GM12878 (cell line): ENCODE data around the gene KCNK7. TPM values are rescaled to one million over a fixed set of nuclear protein-coding genes. Genes with fewer than 3 reads are reported as not detected.
A peak's percentile ranks its signal among the peaks of the same experiment; 100 is the strongest.
"Not testable (repeated sequence)": the region's sequence is repeated elsewhere in the genome, so short reads cannot be mapped to it uniquely, and the experiment has no call there.

Experiments
- ATAC-seq: fragments of 200-7000 bp; cut with Tn5 transposase; 3 replicates; pipeline ENCODE4 v1.9.1; 2020; ENCODE audit warnings: mild to moderate bottlenecking, moderate library complexity
- BruUV-seq: library from RNA; stranded (reverse); fragments of 400-500 nt; replicated peaks from 2 replicates; lab custom pipeline; 2021; lab: Mats Ljungman, UMichigan
- CTCF ChIA-PET: fragments of 300-600 bp; sonication (Branson Sonifier 250); formaldehyde crosslinking; extraction: SDS; loops from one replicate; lab custom pipeline; 2021; ENCODE audit warnings: inconsistent platforms; lab: Yijun Ruan, JAX
- POLR2A ChIA-PET: fragments of 350-600 bp; formaldehyde crosslinking; extraction: SDS; loops from one replicate; lab custom pipeline; 2021; ENCODE audit warnings: inconsistent platforms; lab: Charles Lee
- RAD21 ChIA-PET: fragments of 300-600 bp; sonication (Branson Sonifier 250); formaldehyde crosslinking; loops from one replicate; lab custom pipeline; 2023; ENCODE audit warnings: antibody characterized with exemption; ENCODE audit not compliant: unreplicated experiment; lab: Charles Lee
- SMC1A ChIA-PET: fragments of 300-600 bp; sonication (Branson Sonifier 250); formaldehyde crosslinking; loops from one replicate; lab custom pipeline; 2023; ENCODE audit not compliant: unreplicated experiment, uncharacterized antibody; lab: Charles Lee
- DNase-seq: peaks from one replicate; pipeline ENCODE4 v3.0.0-alpha.2; 2011; ENCODE audit warnings: low read depth, low spot score
- FAIRE-seq: peaks from 3 replicates; lab custom pipeline; 2011; peaks lifted over from hg19 to GRCh38; lab: Jason Lieb, UNC
- H2AFZ ChIP-seq: 2 replicates; pipeline ENCODE4 v1.6.0; 2011; ENCODE audit warnings: low read depth, low read length, control low read depth; ENCODE audit not compliant: control insufficient read depth
- H3K27ac ChIP-seq: 2 replicates; pipeline ENCODE4 v1.5.1; 2011; ENCODE audit warnings: control low read depth; ENCODE audit not compliant: control insufficient read depth, insufficient read depth
- H3K27me3 ChIP-seq, 2 experiments: replicated peaks in 1 of 2; 2 replicates each; pipeline versions ENCODE4 v1.6.0 to v1.6.1; 2011; ENCODE audit warnings: low read length in 1 of 2; ENCODE audit not compliant: control insufficient read depth in 2 of 2, insufficient read depth in 2 of 2
- H3K36me3 ChIP-seq, 2 experiments: 2 replicates each; pipeline ENCODE4 v1.5.1; 2011; ENCODE audit warnings: low read length in 1 of 2; ENCODE audit not compliant: control insufficient read depth in 2 of 2, insufficient read depth in 2 of 2
- H3K4me1 ChIP-seq: 2 replicates; pipeline ENCODE4 v1.6.1; 2011; ENCODE audit warnings: mild to moderate bottlenecking, low read length, moderate library complexity, mixed read lengths; ENCODE audit not compliant: control insufficient read depth, insufficient read depth
- H3K4me2 ChIP-seq: 2 replicates; pipeline ENCODE4 v1.6.0; 2011; ENCODE audit warnings: control low read depth; ENCODE audit not compliant: control insufficient read depth, insufficient read depth
- H3K4me3 ChIP-seq: fragments of 200-600 bp; sonication (generic); 2 replicates; pipeline ENCODE4 v1.5.1; 2016
- H3K79me2 ChIP-seq: 2 replicates; pipeline ENCODE4 v1.6.0; 2011; ENCODE audit warnings: low read length; ENCODE audit not compliant: control insufficient read depth, insufficient read depth
- H3K9ac ChIP-seq: 2 replicates; pipeline ENCODE4 v1.8.0; 2011; ENCODE audit warnings: low read length, control low read depth, mixed read lengths; ENCODE audit not compliant: control insufficient read depth, insufficient read depth
- H3K9me3 ChIP-seq: replicated peaks from 3 replicates; pipeline ENCODE4 v1.5.1; 2011; ENCODE audit warnings: mild to moderate bottlenecking, low read length; ENCODE audit not compliant: control insufficient read depth, insufficient read depth
- H4K20me1 ChIP-seq: 2 replicates; pipeline ENCODE4 v1.6.0; 2011; ENCODE audit not compliant: control insufficient read depth, insufficient read depth
- CREB1 ChIP-seq: IDR thresholded peaks from 2 replicates; pipeline ENCODE4 v1.6.1; 2012; ENCODE audit warnings: low read depth, mild to moderate bottlenecking, inconsistent platforms
- POLR2AphosphoS2 ChIP-seq: IDR thresholded peaks from 2 replicates; pipeline ENCODE4 v1.6.1; 2011; ENCODE audit warnings: low read depth, mild to moderate bottlenecking, low read length, improper control_type of control experiment, moderate library complexity
- SMAD5 ChIP-seq: IDR thresholded peaks from 2 replicates; pipeline ENCODE4 v1.6.1; 2016; ENCODE audit warnings: antibody characterized with exemption, low read depth
- SPI1 ChIP-seq: IDR thresholded peaks from 2 replicates; pipeline ENCODE4 v1.6.1; 2011; ENCODE audit warnings: low read depth, mild to moderate bottlenecking, low read length, moderate library complexity, borderline replicate concordance; ENCODE audit not compliant: insufficient read depth
- ZNF384 ChIP-seq: IDR thresholded peaks from 2 replicates; pipeline ENCODE4 v1.6.1; 2012; ENCODE audit warnings: low read depth, mild to moderate bottlenecking, low read length, improper control_type of control experiment, borderline replicate concordance
- WGBS: methylation state at CpG from one replicate; pipeline ENCODE4 v1.1.6; 2016; ENCODE audit warnings: low lambda C conversion rate; ENCODE audit not compliant: insufficient replicate concordance, insufficient coverage; ENCODE audit errors: missing lambda C conversion rate; 5-methylcytosine and 5-hydroxymethylcytosine counted together
- in situ Hi-C: fragments of 300-500 bp; cut with MboI; formaldehyde crosslinking; loops from 9 replicates; pipeline ENCODE4 v1.14.3; 2018; ENCODE audit warnings: mixed read lengths
- intact Hi-C: fragments of 100-400 bp; cut with micrococcal nuclease; formaldehyde crosslinking; loops from one replicate; pipeline ENCODE4 v1.14.2; 2022; ENCODE audit not compliant: unreplicated experiment
- polyA plus RNA-seq, 11 experiments: library from polyadenylated mRNA; depleted of rRNA in 4 of 11; unstranded in 6 of 11; stranded (reverse) in 5 of 11; fragments of >200 nt; fragmentation: Nextera tagmentation in 4 of 11; fragmentation: Illumina TruSeq in 1 of 11; extraction: Ambion mirVana in 4 of 11; extraction: Trizol in 1 of 11; gene quantifications; 1 replicate in 1 of 11; 2 replicates in 10 of 11; pipeline versions ENCODE4 v1.2.1 to v1.2.3, GENCODE V29; 2011 to 2016; ENCODE audit warnings: inconsistent platforms in 2 of 11, missing spikeins in 2 of 11, low read depth in 1 of 11
- total RNA-seq, 4 experiments: library from RNA; depleted of rRNA in 3 of 4; stranded (reverse); fragments of >200 nt in 3 of 4; fragmentation: Illumina TruSeq in 1 of 4; extraction: Trizol in 1 of 4; gene quantifications; 2 replicates each; pipeline versions ENCODE4 v1.2.1 to v1.2.3, GENCODE V29; 2013 to 2021

KCNK7 gene
- total and polyA plus RNA-seq, 10 of the 15 experiments (the other 5 are each of a cell fraction or from before 2014, with no cell fraction given) = 0.11 to 0.54 (median 0.23) TPM; not detected in 7

- ChIA-PET POLR2A (interaction anchor here (0.5 to 0.9 kb wide), 11 partner anchors 11 to 352 kb away, joined by 3 to 8 read pairs (median 5); partner anchors contain the start of gene FIBP), CTCF (interaction anchor here (1.1 to 2.0 kb wide), 5 partner anchors 13 to 149 kb away, joined by 3 to 8 read pairs (median 5); no protein-coding TSS in a partner anchor), SMC1A (interaction anchor here (0.6 to 2.2 kb wide), 6 partner anchors 10 to 187 kb away, joined by 3 to 7 read pairs (median 3); no protein-coding TSS in a partner anchor)
- Histone ChIP-seq H2AFZ (no peak overlapping the region), H3K36me3 (no peaks in the 10 kb centered on the region), H3K9me3 (no peaks in the 10 kb centered on the region), H3K4me3 (no peak overlapping the region), H3K79me2 (peaks cover 19% of the 10 kb centered on the region), H3K9ac (no peak overlapping the region), H3K27ac (no peak overlapping the region), H4K20me1 (no peaks in the 10 kb centered on the region), H3K27me3 (no peaks in the 10 kb centered on the region; a peak in 1 of 4 replicates), H3K4me1 (peaks cover 12% of the 10 kb centered on the region)
- no peak for DNase-seq
- WGBS = 53% methylated on average over 7 of the region's 7 CpGs
- FAIRE-seq = no peak
- no TSS peak for BruUV-seq
- ATAC-seq = no peak
- peak; percentile 54 for TF ChIP-seq ZNF384
- TF ChIP-seq POLR2AphosphoS2 = no peak
- TF ChIP-seq SPI1 = peak; percentile 57
- no peak for TF ChIP-seq SMAD5
- no peak for TF ChIP-seq CREB1
- TF ChIP-seq, all 136 proteins: peak for 2
- intact Hi-C loops = no loop called here
- in situ Hi-C loops = no loop called here
- RAD21 ChIA-PET = interaction anchor here (0.6 to 1.9 kb wide), 6 partner anchors 14 to 563 kb away, joined by 3 to 8 read pairs (median 4); no protein-coding TSS in a partner anchor
- peak overlapping the region; percentile 33; the same call in 1 of the 2 replicates for H3K4me2 ChIP-seq
These were observed 29.8 kb downstream of the KCNK7 start for GRCh38 chr11:65565624-65566453.

GRCh38 chr11:65564879-65565559, 30.6 kb downstream of the KCNK7 start:
- WGBS = 89% methylated on average over 12 of the region's 12 CpGs
- Histone ChIP-seq H3K4me1 (peaks cover 12% of the 10 kb centered on the region), H3K79me2 (peaks cover 12% of the 10 kb centered on the region)
- intact Hi-C loops, DNase-seq, H3K4me3 ChIP-seq, H3K27me3 ChIP-seq, H3K9ac ChIP-seq, H3K9me3 ChIP-seq, FAIRE-seq, H3K36me3 ChIP-seq, H3K27ac ChIP-seq, ATAC-seq, H2AFZ ChIP-seq, BruUV-seq, in situ Hi-C loops, H3K4me2 ChIP-seq, H4K20me1 ChIP-seq: not testable (repeated sequence)
- ChIA-PET CTCF (interaction anchor here (1.6 to 1.8 kb wide), 3 partner anchors 13 to 25 kb away, joined by 3 to 8 read pairs (median 5); no protein-coding TSS in a partner anchor), POLR2A (interaction anchor here (0.5 to 0.7 kb wide), 8 partner anchors 10 to 275 kb away, joined by 3 to 6 read pairs (median 4); no protein-coding TSS in a partner anchor), RAD21 (interaction anchor here (1.6 kb wide), 1 partner anchor 13 kb away, joined by 4 read pairs; no protein-coding TSS in a partner anchor), SMC1A (interaction anchor here (0.6 to 2.2 kb wide), 4 partner anchors 23 to 186 kb away, joined by 3 to 7 read pairs (median 4); no protein-coding TSS in a partner anchor)
